Pancreas (tissue), 10 donors: ENCODE data around the gene MOK. TPM values are rescaled to one million over a fixed set of nuclear protein-coding genes. Genes with fewer than 3 reads are reported as not detected.
"Not testable (repeated sequence)": the region's sequence is repeated elsewhere in the genome, so short reads cannot be mapped to it uniquely, and the experiment has no call there.

ENCODE experiments used
- ATAC-seq, 4 donors: fragments of 200-7000 bp; cut with Tn5 transposase; one replicate each; pipeline versions ENCODE4 v1.8.0 to v1.9.1; 2020; ENCODE audit warnings: mild to moderate bottlenecking in 4 of 4, moderate library complexity in 4 of 4
- DNase-seq, 6 donors: peaks; one replicate each; pipeline ENCODE4 v3.0.0-alpha.2; 2020
- FAIRE-seq: peaks from 2 replicates; lab custom pipeline; 2012; peaks lifted over from hg19 to GRCh38; lab: Jason Lieb, UNC
- H3K27ac ChIP-seq, 4 donors: fragments of 200-600 bp; sonication (generic); 1 replicate in 3 of 4; 2 replicates in 1 of 4; pipeline versions ENCODE4 v1.5.0 to v1.8.0; 2020
- H3K27me3 ChIP-seq, 4 donors: fragments of 200-600 bp; one replicate each; pipeline ENCODE4 v1.8.0; 2021
- H3K36me3 ChIP-seq, 3 donors: fragments of 200-600 bp; sonication (generic) in 1 of 3; one replicate each; pipeline versions ENCODE4 v1.5.0 to v1.8.0; 2020 to 2021
- H3K4me1 ChIP-seq, 3 donors: fragments of 200-600 bp; one replicate each; pipeline ENCODE4 v1.8.0; 2021
- H3K4me3 ChIP-seq, 4 donors: fragments of 200-600 bp; sonication (generic) in 2 of 4; one replicate each; pipeline versions ENCODE4 v1.5.0 to v1.8.0; 2020 to 2021
- H3K9me3 ChIP-seq, 4 donors: fragments of 200-600 bp; one replicate each; pipeline ENCODE4 v1.8.0; 2021
- WGBS, 2 donors: extraction: QIAGEN DNeasy Blood & Tissue Kit; methylation state at CpG; one replicate each; pipeline ENCODE4 v1.1.7; 2013; 5-methylcytosine and 5-hydroxymethylcytosine counted together
- intact Hi-C, 3 donors: fragments of 100-400 bp; cut with DNase I; formaldehyde crosslinking; loops; one replicate each; pipeline versions ENCODE4 v1.11.1 to v1.14.2; 2022
- polyA plus RNA-seq, 2 donors: library from polyadenylated mRNA; stranded (reverse); fragments of 200-250 nt; gene quantifications; one replicate each; pipeline ENCODE4 v1.2.3, GENCODE V29; 2013
- total RNA-seq, 6 donors: library from RNA; stranded (reverse); fragmentation: NEBNext Ultra II Directional in 4 of 6; extraction: Animal tissue kit (Norgen Biotek cat#: 25700) in 4 of 6; gene quantifications; one replicate each; pipeline versions ENCODE4 v1.2.1 to v1.2.4, GENCODE V29; 2021 to 2023
- TF ChIP-seq, protein P1 (sequence below), 4 donors: fragments of 200-600 bp; sonication (generic) in 3 of 4; IDR thresholded peaks; one replicate each; pipeline versions ENCODE4 v1.5.0 to v1.8.0; 2021; ENCODE audit warnings: antibody characterized with exemption in 4 of 4
- donor health status: healthy with polysubstance abuse.
- donor health status: DM: no; HTN: no; CAD: no; lungs with moderate emphysema.
- donor health status: DM: no; HTN: no; CAD: no.
- donor health status: control.
- donor health status: control.
- donor health status: Bipolar disorder and iron deficiency.
- donor health status: DM: yes; HTN: yes; CAD: no.
- donor health status: DM: no; HTN: no; CAD: no.
- donor health status: DM: no; HTN: no; CAD: no.
- donor health status: DM: yes; HTN: yes; CAD: no.

Gene MOK
- total RNA-seq (10 to 100 TPM in 2 of 6 donors, 1 to 10 TPM in 4; 7.7 to 10.7 (median 8.6) TPM), polyA plus RNA-seq (10 to 100 TPM; 24.9 to 35.9 TPM)

GRCh38 chr14:102304611-102305506, at the start of gene MOK:
MOK (minus strand) TSS chr14:102305164; CDS start chr14:102304968, 196 bp downstream.
- Histone ChIP-seq H3K4me3 (peak within 1 kb of the TSS; percentile 62 to 88 (median 68)), H3K36me3 (no peaks in the 10 kb centered on the region), H3K9me3 (no peaks in the 10 kb centered on the region), H3K4me1 (peaks cover 0 to 8% (median 4%) of the 10 kb centered on the region in 3 donors), H3K27me3 (no peaks in the 10 kb centered on the region), H3K27ac (peak within 1 kb of the TSS; percentile 83 to 92 (median 88))
- FAIRE-seq = no peak
- WGBS, 2 donors = 0 to 1% methylated on average over 48 to 53 of the region's 53 CpGs
- TF ChIP-seq, protein P1, sequence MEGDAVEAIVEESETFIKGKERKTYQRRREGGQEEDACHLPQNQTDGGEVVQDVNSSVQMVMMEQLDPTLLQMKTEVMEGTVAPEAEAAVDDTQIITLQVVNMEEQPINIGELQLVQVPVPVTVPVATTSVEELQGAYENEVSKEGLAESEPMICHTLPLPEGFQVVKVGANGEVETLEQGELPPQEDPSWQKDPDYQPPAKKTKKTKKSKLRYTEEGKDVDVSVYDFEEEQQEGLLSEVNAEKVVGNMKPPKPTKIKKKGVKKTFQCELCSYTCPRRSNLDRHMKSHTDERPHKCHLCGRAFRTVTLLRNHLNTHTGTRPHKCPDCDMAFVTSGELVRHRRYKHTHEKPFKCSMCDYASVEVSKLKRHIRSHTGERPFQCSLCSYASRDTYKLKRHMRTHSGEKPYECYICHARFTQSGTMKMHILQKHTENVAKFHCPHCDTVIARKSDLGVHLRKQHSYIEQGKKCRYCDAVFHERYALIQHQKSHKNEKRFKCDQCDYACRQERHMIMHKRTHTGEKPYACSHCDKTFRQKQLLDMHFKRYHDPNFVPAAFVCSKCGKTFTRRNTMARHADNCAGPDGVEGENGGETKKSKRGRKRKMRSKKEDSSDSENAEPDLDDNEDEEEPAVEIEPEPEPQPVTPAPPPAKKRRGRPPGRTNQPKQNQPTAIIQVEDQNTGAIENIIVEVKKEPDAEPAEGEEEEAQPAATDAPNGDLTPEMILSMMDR (IDR thresholded peaks at IDR 0.05) = no peak
- peak; percentile 94 to 100 (median 98) for DNase-seq
- peak; percentile 97 to 99 (median 98) for ATAC-seq
- intact Hi-C loops = no loop called here

DNA sequence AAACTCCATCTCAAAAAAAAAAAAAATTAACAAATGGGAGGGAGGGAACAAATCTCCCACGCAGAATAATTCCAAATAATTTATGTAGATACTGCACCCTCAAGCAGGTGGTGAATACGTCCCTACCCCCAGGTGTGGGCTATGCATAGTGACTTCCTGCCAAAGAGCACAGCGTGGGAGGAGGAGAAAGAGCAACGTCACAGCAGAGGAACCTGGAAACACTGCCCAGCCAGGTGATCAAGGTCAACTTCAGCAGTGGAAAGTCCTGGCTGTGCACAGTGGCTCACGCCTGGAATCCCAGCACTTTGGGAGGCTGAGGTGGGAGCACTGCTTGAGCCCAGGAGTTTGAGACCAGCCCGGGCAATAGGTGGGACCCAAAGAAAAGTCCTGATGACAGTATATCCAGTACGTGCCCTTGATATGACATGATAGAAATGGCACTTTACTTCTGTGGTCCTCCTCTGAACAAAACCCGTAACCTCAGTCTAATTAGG, 48.2 kb upstream of the MOK start:
- TF ChIP-seq, protein P1 (IDR thresholded peaks at IDR 0.05) = no peak
- peak in 4 of 6 donors; percentile 49 to 60 (median 56) for DNase-seq
- no peak overlapping the region for H3K4me3 ChIP-seq
- H3K9me3 ChIP-seq = no peaks in the 10 kb centered on the region
- peak; percentile 85 to 98 (median 94) for ATAC-seq
- H3K27me3 ChIP-seq = no peaks in the 10 kb centered on the region
- peaks cover 0 to 47% (median 17%) of the 10 kb centered on the region in 3 donors for H3K36me3 ChIP-seq
- 49 to 51% methylated on average over 8 of the region's 8 CpGs for WGBS, 2 donors
- no peaks in the 10 kb centered on the region for H3K4me1 ChIP-seq
- intact Hi-C loops = no loop called here
- H3K27ac ChIP-seq = no peak overlapping the region
- FAIRE-seq = no peak

- Histone ChIP-seq H3K36me3 (peaks cover 0 to 46% (median 11%) of the 10 kb centered on the region in 3 donors), H3K9me3 (no peaks in the 10 kb centered on the region), H3K4me1 (no peaks in the 10 kb centered on the region), H3K27ac (no peak overlapping the region), H3K4me3 (no peak overlapping the region), H3K27me3 (no peaks in the 10 kb centered on the region)
- FAIRE-seq = no peak
- intact Hi-C loops = no loop called here
- no peak for DNase-seq
- TF ChIP-seq, protein P1 (IDR thresholded peaks at IDR 0.05) = no peak
- 93 to 94% methylated on average over 4 of the region's 4 CpGs for WGBS, 2 donors
- ATAC-seq = no peak
These were observed 47.2 kb upstream of the MOK start for GRCh38 chr14:102352213-102352612.

- H3K4me1 ChIP-seq, H3K4me3 ChIP-seq, H3K9me3 ChIP-seq, H3K27ac ChIP-seq, FAIRE-seq, DNase-seq, intact Hi-C loops, ATAC-seq, H3K27me3 ChIP-seq: not testable (repeated sequence)
- 84 to 85% methylated on average over 7 to 9 of the region's 9 CpGs for WGBS, 2 donors
- peaks cover 0 to 53% (median 11%) of the 10 kb centered on the region in 3 donors for H3K36me3 ChIP-seq
These were observed 46.6 kb upstream of the MOK start for GRCh38 chr14:102351593-102351992.

DNA sequence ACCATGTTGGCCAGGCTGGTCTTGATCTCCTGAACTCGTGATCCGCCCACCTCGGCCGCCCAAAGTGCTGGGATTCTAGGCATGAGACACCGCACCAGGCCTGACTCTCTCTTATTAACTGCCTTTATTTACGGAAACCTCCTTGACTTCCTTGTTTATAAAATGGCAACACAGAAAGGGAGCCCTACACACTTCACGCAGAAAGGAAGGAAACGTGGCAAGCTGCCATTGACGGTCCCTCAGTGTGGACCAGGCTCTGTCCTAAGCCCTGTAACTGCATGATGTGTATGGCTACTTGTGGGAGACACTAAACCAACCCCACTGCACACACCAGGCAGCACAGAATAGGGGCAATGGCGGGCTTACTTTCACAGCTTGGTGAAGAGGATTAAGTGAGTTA, 46.1 kb upstream of the MOK start:
- ATAC-seq (no peak), DNase-seq (no peak), FAIRE-seq (no peak)
- Histone ChIP-seq H3K4me3 (no peak overlapping the region), H3K27me3 (no peaks in the 10 kb centered on the region), H3K27ac (no peak overlapping the region), H3K9me3 (no peaks in the 10 kb centered on the region), H3K4me1 (no peaks in the 10 kb centered on the region), H3K36me3 (peaks cover 0 to 56% (median 7%) of the 10 kb centered on the region in 3 donors)
- TF ChIP-seq, protein P1 (IDR thresholded peaks at IDR 0.05) = no peak
- WGBS, 2 donors = 93 to 94% methylated on average over 10 of the region's 10 CpGs
- intact Hi-C loops = no loop called here
